Fibroblast of the aortic adventitia (primary cell): ENCODE results near the gene PDE11A. TPM values are rescaled to one million over a fixed set of nuclear protein-coding genes. Genes with fewer than 3 reads are reported as not detected.

Source experiments
- DNase-seq: peaks from one replicate; pipeline ENCODE4 v3.0.0-alpha.2; 2010; ENCODE audit warnings: low read depth
- H3K4me3 ChIP-seq: 2 replicates; pipeline ENCODE4 v1.5.1; 2011; ENCODE audit warnings: low read depth, mild to moderate bottlenecking, control low read depth, low read length, moderate library complexity
- CTCF ChIP-seq: IDR thresholded peaks from 2 replicates; pipeline ENCODE4 v1.5.1; 2011; ENCODE audit warnings: mild to moderate bottlenecking, low read length, control low read depth, inconsistent platforms; ENCODE audit not compliant: insufficient read depth
- total RNA-seq: library from RNA; depleted of rRNA; stranded (reverse); fragments of >200 nt; gene quantifications from 2 replicates; pipeline ENCODE4 v1.2.3, GENCODE V29; 2012; ENCODE audit warnings: low replicate concordance

The PDE11A gene
- total RNA-seq, 1 donor = not detected

- no peak for TF ChIP-seq CTCF
- no peak for DNase-seq
- H3K4me3 ChIP-seq = no peak overlapping the region
Measured at GRCh38 chr2:177633910-177634294, 438.7 kb downstream of the PDE11A start.

- no peak for TF ChIP-seq CTCF
- no peak overlapping the region for H3K4me3 ChIP-seq
- DNase-seq = no peak
Measured at GRCh38 chr2:177633111-177633510, 439.5 kb downstream of the PDE11A start.

- no peak overlapping the region for H3K4me3 ChIP-seq
- no peak for TF ChIP-seq CTCF
- no peak for DNase-seq
Measured at GRCh38 chr2:177631680-177632079, 440.9 kb downstream of the PDE11A start.

GRCh38 chr2:177629357-177630024 lies 443.1 kb downstream of the PDE11A start:
- DNase-seq = no peak
- H3K4me3 ChIP-seq = no peak overlapping the region
- no peak for TF ChIP-seq CTCF

- TF ChIP-seq CTCF = no peak
- DNase-seq = no peak
- no peak overlapping the region for H3K4me3 ChIP-seq
Measured at GRCh38 chr2:177628831-177629230, 443.7 kb downstream of the PDE11A start.

GRCh38 chr2:177625744-177626650 lies 446.6 kb downstream of the PDE11A start:
- TF ChIP-seq CTCF = no peak
- H3K4me3 ChIP-seq = no peak overlapping the region
- DNase-seq = no peak
